ENCODE measurements around the gene STXBP3.

STXBP3 gene

DNA sequence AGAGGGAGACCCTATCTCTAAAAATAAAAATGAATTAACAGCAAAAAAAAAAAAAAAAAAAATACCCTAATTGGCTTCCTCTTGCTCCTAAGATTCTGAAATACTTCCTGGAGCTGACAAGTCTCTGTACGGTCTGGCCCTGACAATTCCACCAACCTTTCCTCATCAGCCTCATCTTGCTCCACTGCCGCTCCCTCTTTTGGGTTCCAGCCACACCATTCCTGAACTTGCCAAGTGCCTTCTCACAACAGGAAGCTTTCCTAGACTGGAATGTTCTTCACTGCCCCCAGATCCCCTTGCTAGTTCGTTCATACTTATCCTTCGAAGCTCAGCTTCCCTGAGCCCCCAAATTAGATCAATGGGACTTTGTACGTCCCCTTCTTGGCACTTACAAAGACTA lies 73.4 kb downstream of the STXBP3 start:
- Histone ChIP-seq H3K9me3 (ENCODE audit: control insufficient read depth, low read length) (peaks cover 2% of the 10 kb centered on the region), H2BK5ac (ENCODE audit: low read depth, low read length, poor library complexity, severe bottlenecking) (no peak overlapping the region), H3K4me2 (ENCODE audit: low read length, poor library complexity, severe bottlenecking) (no peak overlapping the region), H3K23ac (ENCODE audit: low read length in 2 of 2) (no peak overlapping the region), H3K27me3 (ENCODE audit: control insufficient read depth in 1 of 2, insufficient read depth in 1 of 2, low read length in 2 of 2) (no peaks in the 10 kb centered on the region), H3K4me3 (ENCODE audit: insufficient read depth in 1 of 2, low read depth in 1 of 2, low read length in 2 of 2) (no peak overlapping the region), H3K79me1 (replicated peaks; ENCODE audit: low read length, poor library complexity, severe bottlenecking) (no peaks in the 10 kb centered on the region), H4K8ac (ENCODE audit: low read length) (no peak overlapping the region), H3K4me1 (ENCODE audit: control insufficient read depth, insufficient read depth, low read depth, low read length) (peaks cover 4% of the 10 kb centered on the region), H2AFZ (ENCODE audit: low read depth, low read length) (no peak overlapping the region), H3K18ac (ENCODE audit: low read depth in 1 of 2, low read length in 2 of 2) (no peak overlapping the region), H2BK120ac (ENCODE audit: low read depth, low read length) (no peak overlapping the region), H3K4ac (ENCODE audit: low read depth in 1 of 2, low read length in 2 of 2) (no peak overlapping the region), H3K36me3 (ENCODE audit: control insufficient read depth in 1 of 2, insufficient read depth in 2 of 2, low read depth in 1 of 2, low read length in 2 of 2) (no peaks in the 10 kb centered on the region), H2BK15ac (ENCODE audit: low read depth, poor library complexity, severe bottlenecking) (no peak overlapping the region), H3K9ac (ENCODE audit: low read length) (no peak overlapping the region), H3K27ac (ENCODE audit: low read length, poor library complexity, severe bottlenecking) (no peak overlapping the region), H2BK12ac (ENCODE audit: low read length in 2 of 2) (peak overlapping the region in 1 of 2 experiments; percentile 21), H3K14ac (ENCODE audit: low read length in 2 of 2) (no peak overlapping the region), H2AK5ac (ENCODE audit: low read length, severe bottlenecking) (peak overlapping the region; percentile 13), H4K91ac (ENCODE audit: low read length) (no peak overlapping the region)
- DNase-seq: no peak
- 87% methylated on average over 5 of the region's 5 CpGs for WGBS

DNA sequence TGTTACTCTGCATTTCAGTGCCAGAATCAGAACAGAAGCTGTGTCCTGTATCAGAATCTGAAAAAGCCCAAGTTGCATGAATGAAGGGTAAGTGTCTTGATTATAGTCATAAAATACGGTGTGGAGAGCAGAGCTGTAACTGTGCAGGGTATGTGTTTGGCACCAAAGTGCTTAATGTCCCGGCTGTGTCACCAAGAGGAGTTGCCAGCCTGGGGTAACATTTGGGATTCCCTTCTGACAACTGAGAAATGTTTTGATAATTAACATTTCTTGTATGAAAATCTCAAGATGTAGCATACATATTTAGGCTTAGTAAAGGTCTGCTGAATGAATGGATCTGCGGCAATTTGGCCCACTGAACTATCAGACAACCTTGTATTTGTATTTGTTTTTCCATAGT lies 77.2 kb downstream of the STXBP3 start:
- Histone ChIP-seq H3K36me3 (ENCODE audit: control insufficient read depth in 1 of 2, insufficient read depth in 2 of 2, low read depth in 1 of 2, low read length in 2 of 2) (no peaks in the 10 kb centered on the region), H2BK5ac (ENCODE audit: low read depth, low read length, poor library complexity, severe bottlenecking) (no peak overlapping the region), H3K23ac (ENCODE audit: low read length in 2 of 2) (no peak overlapping the region), H3K4me2 (ENCODE audit: low read length, poor library complexity, severe bottlenecking) (no peak overlapping the region), H3K4me3 (ENCODE audit: insufficient read depth in 1 of 2, low read depth in 1 of 2, low read length in 2 of 2) (no peak overlapping the region), H3K14ac (ENCODE audit: low read length in 2 of 2) (no peak overlapping the region), H4K8ac (ENCODE audit: low read length) (no peak overlapping the region), H4K91ac (ENCODE audit: low read length) (no peak overlapping the region), H3K9me3 (ENCODE audit: control insufficient read depth, low read length) (peaks cover 3% of the 10 kb centered on the region), H3K79me1 (replicated peaks; ENCODE audit: low read length, poor library complexity, severe bottlenecking) (no peaks in the 10 kb centered on the region), H2AK5ac (ENCODE audit: low read length, severe bottlenecking) (no peak overlapping the region), H3K18ac (ENCODE audit: low read depth in 1 of 2, low read length in 2 of 2) (no peak overlapping the region), H2AFZ (ENCODE audit: low read depth, low read length) (no peak overlapping the region), H2BK12ac (ENCODE audit: low read length in 2 of 2) (no peak overlapping the region), H3K27ac (ENCODE audit: low read length, poor library complexity, severe bottlenecking) (no peak overlapping the region), H2BK15ac (ENCODE audit: low read depth, poor library complexity, severe bottlenecking) (no peak overlapping the region), H3K9ac (ENCODE audit: low read length) (no peak overlapping the region), H3K27me3 (ENCODE audit: control insufficient read depth in 1 of 2, insufficient read depth in 1 of 2, low read length in 2 of 2) (no peaks in the 10 kb centered on the region), H3K4ac (ENCODE audit: low read depth in 1 of 2, low read length in 2 of 2) (no peak overlapping the region), H3K4me1 (ENCODE audit: control insufficient read depth, insufficient read depth, low read depth, low read length) (peaks cover 2% of the 10 kb centered on the region), H2BK120ac (ENCODE audit: low read depth, low read length) (no peak overlapping the region)
- no peak for DNase-seq
- WGBS: 72% methylated on average over 3 of the region's 3 CpGs

DNA sequence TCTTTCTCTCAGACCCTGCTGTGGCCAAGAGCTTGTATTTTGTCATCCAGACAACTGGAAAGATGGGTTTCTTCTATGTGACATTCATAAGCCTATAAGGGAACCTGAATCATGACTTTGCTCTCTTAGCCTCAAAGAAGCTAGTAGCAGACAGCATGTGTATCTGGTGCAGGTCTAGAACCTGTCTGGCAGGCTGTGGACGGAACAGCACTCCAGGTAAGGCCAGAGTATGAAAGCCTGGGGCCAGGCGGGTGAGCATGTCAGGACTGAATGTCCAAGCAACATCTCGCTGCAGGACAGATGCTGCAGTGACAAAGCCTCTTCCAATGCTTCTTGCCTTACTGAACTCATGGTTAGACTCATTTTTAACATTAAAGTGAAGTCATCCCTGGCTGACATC lies 77.6 kb downstream of the STXBP3 start:
- no peak overlapping the region for H3K4me3 ChIP-seq (ENCODE audit: insufficient read depth in 1 of 2, low read depth in 1 of 2, low read length in 2 of 2)
- no peak overlapping the region for H3K27ac ChIP-seq (ENCODE audit: low read length, poor library complexity, severe bottlenecking)
- no peak for DNase-seq
- no peak overlapping the region for H2BK120ac ChIP-seq (ENCODE audit: low read depth, low read length)
- no peaks in the 10 kb centered on the region for H3K27me3 ChIP-seq (ENCODE audit: control insufficient read depth in 1 of 2, insufficient read depth in 1 of 2, low read length in 2 of 2)
- no peak overlapping the region for H2AK5ac ChIP-seq (ENCODE audit: low read length, severe bottlenecking)
- H3K4me1 ChIP-seq (ENCODE audit: control insufficient read depth, insufficient read depth, low read depth, low read length): peaks cover 2% of the 10 kb centered on the region
- no peak overlapping the region for H4K8ac ChIP-seq (ENCODE audit: low read length)
- no peak overlapping the region for H2AFZ ChIP-seq (ENCODE audit: low read depth, low read length)
- H4K91ac ChIP-seq (ENCODE audit: low read length): peak overlapping the region; percentile 45
- H3K9me3 ChIP-seq (ENCODE audit: control insufficient read depth, low read length): peaks cover 3% of the 10 kb centered on the region
- H3K14ac ChIP-seq (ENCODE audit: low read length in 2 of 2): no peak overlapping the region
- peak overlapping the region in 1 of 2 experiments; percentile 59 for H3K4ac ChIP-seq (ENCODE audit: low read depth in 1 of 2, low read length in 2 of 2)
- 93% methylated on average over 3 of the region's 3 CpGs for WGBS
- no peak overlapping the region for H3K9ac ChIP-seq (ENCODE audit: low read length)
- H3K18ac ChIP-seq (ENCODE audit: low read depth in 1 of 2, low read length in 2 of 2): no peak overlapping the region
- no peak overlapping the region for H3K4me2 ChIP-seq (ENCODE audit: low read length, poor library complexity, severe bottlenecking)
- H2BK12ac ChIP-seq (ENCODE audit: low read length in 2 of 2): no peak overlapping the region
- H2BK15ac ChIP-seq (ENCODE audit: low read depth, poor library complexity, severe bottlenecking): no peak overlapping the region
- no peak overlapping the region for H2BK5ac ChIP-seq (ENCODE audit: low read depth, low read length, poor library complexity, severe bottlenecking)
- H3K23ac ChIP-seq (ENCODE audit: low read length in 2 of 2): no peak overlapping the region
- no peaks in the 10 kb centered on the region for H3K79me1 ChIP-seq (replicated peaks; ENCODE audit: low read length, poor library complexity, severe bottlenecking)
- H3K36me3 ChIP-seq (ENCODE audit: control insufficient read depth in 1 of 2, insufficient read depth in 2 of 2, low read depth in 1 of 2, low read length in 2 of 2): no peaks in the 10 kb centered on the region

DNA sequence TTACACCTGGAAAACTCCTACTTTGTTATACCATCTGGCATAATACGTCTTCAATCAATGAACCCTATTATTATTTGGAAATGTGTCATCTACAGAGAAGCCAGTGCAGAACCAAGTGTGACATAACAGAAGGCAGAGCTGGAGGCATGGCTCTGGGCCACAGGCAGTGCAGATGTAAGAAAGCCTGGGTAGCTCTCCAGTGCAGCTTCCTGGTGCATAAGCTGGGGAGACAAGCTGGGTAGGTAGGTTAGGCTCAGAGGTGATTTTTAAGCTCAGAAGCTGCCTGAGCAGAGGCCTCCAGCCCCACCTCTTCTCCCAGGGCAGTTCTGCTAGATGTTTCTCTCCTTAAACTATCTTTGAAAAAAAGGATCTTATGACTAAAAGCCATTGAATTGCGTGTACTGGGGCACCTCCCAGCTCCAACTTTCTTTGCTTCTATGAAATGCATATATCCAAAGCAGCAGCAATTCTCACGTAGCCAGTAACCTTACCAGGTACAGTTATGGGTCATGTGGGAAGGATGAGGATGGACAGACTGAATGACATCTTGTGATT lies 79.7 kb downstream of the STXBP3 start:
- Histone ChIP-seq H3K4me1 (ENCODE audit: control insufficient read depth, insufficient read depth, low read depth, low read length) (peaks cover 11% of the 10 kb centered on the region), H2BK5ac (ENCODE audit: low read depth, low read length, poor library complexity, severe bottlenecking) (no peak overlapping the region), H3K9ac (ENCODE audit: low read length) (no peak overlapping the region), H4K8ac (ENCODE audit: low read length) (no peak overlapping the region), H3K4ac (ENCODE audit: low read depth in 1 of 2, low read length in 2 of 2) (no peak overlapping the region), H3K27ac (ENCODE audit: low read length, poor library complexity, severe bottlenecking) (no peak overlapping the region), H3K4me2 (ENCODE audit: low read length, poor library complexity, severe bottlenecking) (no peak overlapping the region), H3K14ac (ENCODE audit: low read length in 2 of 2) (no peak overlapping the region), H3K79me1 (replicated peaks; ENCODE audit: low read length, poor library complexity, severe bottlenecking) (no peaks in the 10 kb centered on the region), H2AFZ (ENCODE audit: low read depth, low read length) (no peak overlapping the region), H4K91ac (ENCODE audit: low read length) (no peak overlapping the region), H3K18ac (ENCODE audit: low read depth in 1 of 2, low read length in 2 of 2) (no peak overlapping the region), H3K23ac (ENCODE audit: low read length in 2 of 2) (no peak overlapping the region), H3K27me3 (ENCODE audit: control insufficient read depth in 1 of 2, insufficient read depth in 1 of 2, low read length in 2 of 2) (no peaks in the 10 kb centered on the region), H3K4me3 (ENCODE audit: insufficient read depth in 1 of 2, low read depth in 1 of 2, low read length in 2 of 2) (no peak overlapping the region), H3K9me3 (ENCODE audit: control insufficient read depth, low read length) (peaks cover 3% of the 10 kb centered on the region), H2BK120ac (ENCODE audit: low read depth, low read length) (no peak overlapping the region), H2BK15ac (ENCODE audit: low read depth, poor library complexity, severe bottlenecking) (no peak overlapping the region), H3K36me3 (ENCODE audit: control insufficient read depth in 1 of 2, insufficient read depth in 2 of 2, low read depth in 1 of 2, low read length in 2 of 2) (no peaks in the 10 kb centered on the region), H2BK12ac (ENCODE audit: low read length in 2 of 2) (no peak overlapping the region), H2AK5ac (ENCODE audit: low read length, severe bottlenecking) (no peak overlapping the region)
- 100% methylated on average over 1 of the region's 3 CpGs for WGBS
- DNase-seq: no peak
